GM18861 (cell line): ENCODE measurements around the gene STARD5.

Experiments used
- ATAC-seq: cut with Tn5 transposase; IDR thresholded peaks from one replicate; pipeline ENCODE4 v1.9.1; 2021; ENCODE audit not compliant: unreplicated experiment

The STARD5 gene

DNA sequence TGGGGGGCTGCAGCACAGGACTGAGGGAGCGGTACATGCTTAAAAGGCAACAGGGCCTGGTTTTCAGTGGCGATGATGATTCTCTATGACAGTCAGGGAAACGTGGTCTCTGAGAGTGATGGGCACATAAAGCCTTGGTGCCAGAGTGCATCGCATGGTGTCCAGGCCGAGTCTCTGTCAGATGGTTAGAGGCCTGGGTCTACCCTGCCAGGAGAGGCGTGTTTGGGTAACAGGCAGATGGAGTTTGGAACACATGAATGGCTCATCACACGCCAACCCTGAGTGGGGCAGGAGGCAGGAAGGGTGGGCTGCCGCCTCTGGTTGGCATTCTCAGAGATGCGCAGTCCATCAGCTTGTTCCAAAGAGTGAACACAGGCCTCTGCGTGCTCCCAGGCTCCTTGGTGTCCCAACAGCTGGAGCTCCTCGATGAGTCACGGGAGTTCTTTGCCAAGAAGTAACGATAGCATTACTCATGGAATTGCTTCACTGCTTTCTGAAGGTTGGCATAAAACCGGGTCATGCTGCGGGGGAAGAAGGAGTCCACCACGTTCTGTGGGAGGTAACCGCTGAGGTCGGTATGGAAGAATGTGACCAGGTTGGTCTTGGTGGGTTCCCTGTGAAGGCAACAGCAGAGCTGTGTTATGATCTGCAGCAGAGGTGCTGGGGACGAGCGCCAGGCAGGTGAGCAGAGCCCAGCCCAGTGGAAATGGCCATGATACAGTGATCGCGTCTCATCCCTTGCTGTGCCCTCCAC lies 11.0 kb downstream of the STARD5 start:
- no peak for ATAC-seq

DNA sequence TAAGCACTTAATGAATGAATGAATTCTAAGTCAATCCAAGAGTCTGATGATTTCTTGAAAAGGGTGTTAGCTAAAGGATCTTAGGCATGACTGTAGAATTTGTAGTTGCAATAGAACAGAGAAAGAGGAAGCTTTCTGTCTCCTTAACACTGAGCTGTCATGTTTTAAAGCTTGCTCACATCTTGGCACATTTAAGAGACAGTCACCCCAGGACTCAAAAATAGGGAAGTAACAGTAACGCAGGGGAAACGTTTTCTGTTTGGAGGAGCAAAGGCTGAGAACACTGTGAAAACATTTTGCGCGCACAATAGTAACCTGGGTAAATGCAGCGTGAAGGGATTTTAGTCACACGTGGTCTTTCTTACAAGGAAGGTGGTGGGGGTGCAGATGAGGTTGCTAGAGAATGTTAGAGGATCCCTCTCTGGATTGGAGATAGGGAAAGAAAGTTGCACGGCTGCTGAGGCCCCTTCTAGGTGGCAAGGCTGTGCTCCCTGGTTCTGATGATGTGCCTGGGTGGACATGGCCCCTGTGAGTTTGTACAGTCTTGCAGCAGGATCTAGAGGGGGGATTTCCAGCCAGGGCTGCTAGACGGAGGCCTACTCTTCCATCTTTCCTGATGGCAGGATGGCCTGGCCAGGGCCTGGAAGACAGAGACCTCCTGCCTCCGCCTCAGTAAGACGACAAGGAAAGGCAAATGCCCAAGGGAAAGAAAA lies 12.0 kb downstream of the STARD5 start:
- ATAC-seq: no peak

DNA sequence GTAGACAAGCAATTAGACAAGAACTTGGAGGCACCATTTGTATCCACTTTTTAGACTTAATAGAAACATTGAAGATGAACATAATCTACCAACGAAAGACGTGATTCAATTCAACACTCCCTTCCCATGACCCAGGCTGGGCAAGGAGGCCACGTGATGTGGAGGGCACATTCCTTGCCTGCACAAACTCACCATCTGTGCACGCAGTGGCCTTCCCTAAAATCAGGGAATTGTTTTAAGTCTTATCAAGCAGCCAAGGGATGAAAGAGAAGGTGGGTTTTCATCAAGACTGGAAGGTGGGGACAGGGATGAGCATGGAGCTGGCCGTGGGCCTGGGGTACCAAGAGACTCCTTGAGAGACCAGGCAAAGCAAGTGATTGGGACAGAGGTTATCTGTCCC lies 13.5 kb downstream of the STARD5 start:
- no peak for ATAC-seq

DNA sequence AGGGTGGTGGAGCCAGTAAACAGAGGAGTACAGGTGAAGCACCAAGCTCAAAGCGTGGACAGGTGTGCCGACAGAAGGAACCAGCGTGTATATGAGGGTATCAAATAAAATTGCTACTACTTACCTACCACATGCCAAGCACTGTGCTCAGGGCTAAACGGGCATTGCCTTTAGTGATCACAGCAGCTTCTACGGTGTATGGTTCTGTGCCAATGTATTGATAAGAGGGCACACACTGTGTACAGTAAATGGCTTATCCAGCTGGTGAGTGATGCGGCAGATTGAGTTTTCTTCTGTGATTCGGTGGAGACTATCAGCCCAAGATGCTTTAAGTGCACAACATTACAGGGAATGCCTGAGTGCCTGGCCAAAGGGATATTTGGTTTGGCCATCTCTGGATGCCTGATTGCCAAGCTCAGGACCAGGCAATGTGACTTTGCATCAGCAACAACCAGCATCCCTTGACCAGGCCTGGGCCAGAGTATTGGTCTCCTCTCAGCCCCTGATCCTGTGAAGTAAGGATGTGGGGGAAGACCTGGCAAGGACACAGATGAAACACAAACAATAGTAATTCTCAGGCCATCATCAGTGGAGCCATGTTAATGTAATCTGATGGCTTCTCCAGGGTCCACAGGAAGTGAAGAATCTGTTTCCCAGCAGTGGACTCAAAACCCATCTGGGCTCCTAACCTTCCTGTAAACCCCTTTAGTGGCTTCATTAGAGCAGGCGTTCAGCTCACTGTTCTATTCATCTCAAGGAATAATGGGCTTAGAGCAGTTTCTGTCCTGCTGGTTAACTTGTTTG lies 14.1 kb downstream of the STARD5 start:
- no peak for ATAC-seq

DNA sequence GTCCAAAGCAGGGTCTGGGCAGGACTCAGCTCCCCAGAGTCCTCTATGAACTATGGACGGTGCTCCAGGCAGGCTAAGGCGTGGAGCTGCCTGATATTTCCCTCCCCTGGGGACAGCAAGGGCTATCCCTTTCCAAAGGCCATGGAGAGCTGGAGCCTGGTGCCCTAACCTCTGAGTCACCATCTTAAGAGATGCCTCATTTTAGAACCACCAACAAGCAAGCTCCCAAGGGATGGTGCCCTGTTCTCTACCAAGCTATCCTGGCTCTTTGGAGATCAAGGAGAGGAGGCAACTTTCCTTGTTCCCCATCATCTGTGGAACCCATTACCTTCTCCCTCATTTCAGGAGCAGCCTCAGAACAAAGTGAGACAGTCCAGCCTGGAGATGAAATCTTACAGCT lies 15.7 kb downstream of the STARD5 start:
- no peak for ATAC-seq

DNA sequence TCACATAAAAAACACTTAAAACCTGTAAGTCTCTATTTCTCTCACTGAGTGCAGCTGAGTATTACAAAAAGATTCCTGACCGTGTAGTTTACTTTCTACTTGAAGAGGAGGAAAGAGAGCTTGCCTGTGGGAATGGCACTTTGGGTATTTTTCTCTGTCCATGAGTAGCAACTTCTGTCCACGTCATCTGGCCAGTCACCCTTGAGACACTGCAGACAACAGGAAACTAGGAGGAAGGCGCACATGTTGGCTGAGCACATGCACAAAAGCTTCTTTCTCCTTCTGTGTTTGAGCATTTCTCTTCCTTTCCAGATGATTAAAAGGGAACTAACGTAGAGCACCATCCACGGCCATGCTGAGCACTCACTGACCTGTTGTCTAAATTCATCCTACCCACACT lies 19.7 kb downstream of the STARD5 start:
- no peak for ATAC-seq

DNA sequence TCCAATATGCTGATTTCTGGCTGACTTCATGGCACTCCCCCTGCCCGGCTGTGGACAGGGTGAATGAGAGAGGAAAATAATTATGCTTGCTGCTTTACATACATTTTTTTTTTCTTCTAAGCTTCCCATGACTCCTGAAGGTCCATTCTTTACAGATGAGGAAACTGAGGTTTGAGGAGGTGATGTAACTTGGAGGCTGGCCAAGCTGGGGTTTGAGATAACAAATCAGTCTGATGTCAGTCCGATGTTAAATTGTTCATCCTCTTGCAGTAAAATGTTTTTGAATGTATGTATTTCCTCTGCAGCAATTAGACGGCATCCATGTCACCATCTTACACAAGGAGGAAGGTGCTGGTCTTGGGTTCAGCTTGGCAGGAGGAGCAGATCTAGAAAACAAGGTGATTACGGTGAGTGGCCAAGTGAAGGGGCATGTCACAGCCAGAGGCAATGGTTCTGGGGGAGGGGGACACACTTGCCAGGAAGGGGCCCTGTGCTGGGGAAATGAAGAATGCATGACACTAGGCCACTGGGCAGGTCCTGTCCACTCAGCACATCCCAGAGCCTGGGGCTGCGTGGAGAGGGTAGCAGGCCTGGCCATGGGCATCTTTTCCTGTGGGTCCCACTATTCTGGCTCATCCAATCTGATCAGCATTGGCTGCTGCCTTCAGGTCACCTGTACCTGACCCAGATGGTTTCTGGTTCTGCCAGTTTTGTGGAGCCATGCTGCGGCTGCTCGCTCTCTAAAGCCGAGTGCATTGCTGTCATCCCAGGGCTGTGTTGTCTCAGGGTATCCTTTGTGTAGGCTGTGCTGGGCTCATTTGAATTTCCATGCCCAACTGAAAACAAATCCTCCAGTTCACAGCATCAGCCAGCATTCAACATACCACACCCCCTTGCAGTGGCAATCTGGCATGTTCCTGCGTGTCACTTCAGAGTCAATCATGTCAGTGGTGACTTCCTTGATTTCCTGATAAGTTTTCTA lies 20.4 kb downstream of the STARD5 start:
- no peak for ATAC-seq

DNA sequence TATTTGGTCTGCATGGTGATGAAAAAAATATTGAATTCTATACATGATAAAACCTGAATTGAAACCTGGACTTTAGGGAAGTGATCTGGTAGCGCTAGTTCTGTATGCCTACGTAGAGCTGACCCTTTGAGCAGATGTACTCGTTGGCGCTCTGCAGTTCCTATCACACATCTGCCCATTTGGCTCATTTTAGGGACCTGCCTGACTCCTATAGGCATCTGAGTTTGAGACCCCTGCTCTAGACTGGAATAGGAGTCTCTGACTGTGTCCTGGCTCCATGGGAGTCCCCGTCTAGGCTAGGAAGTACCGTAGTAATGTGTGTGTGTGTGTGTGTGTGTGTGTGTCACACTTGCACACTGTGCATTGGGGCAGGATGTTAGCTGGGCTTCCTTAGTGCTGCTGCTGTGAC lies 21.2 kb downstream of the STARD5 start:
- no peak for ATAC-seq

DNA sequence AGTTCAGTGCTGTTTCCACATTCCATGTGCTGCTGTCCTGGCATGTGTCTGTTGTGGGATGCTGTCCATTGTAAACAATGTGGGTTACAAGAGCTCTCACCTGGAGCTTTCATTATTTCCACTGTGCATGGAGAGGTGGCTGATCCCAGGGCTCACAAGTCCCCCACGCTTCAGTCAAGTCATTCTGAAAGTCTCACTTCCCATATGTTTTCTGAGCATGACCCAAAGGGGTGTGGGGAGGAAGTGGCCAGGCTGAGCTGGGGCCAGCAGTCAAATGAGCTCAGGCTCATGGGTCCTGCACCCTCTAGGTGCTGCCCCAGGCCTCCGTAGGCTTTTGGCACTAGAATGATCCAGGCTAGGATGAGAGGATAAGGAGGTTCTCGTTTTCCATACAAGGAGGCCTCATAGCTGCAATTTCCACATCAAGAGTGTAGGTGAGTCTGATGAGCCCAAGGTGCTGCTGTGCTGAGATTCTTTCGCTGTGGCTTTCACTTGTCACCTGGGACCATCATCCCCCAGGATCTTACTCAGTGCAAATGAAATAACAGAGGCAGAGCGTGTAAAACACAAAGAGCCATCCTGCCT lies 22.0 kb downstream of the STARD5 start:
- ATAC-seq: peak; percentile 73

DNA sequence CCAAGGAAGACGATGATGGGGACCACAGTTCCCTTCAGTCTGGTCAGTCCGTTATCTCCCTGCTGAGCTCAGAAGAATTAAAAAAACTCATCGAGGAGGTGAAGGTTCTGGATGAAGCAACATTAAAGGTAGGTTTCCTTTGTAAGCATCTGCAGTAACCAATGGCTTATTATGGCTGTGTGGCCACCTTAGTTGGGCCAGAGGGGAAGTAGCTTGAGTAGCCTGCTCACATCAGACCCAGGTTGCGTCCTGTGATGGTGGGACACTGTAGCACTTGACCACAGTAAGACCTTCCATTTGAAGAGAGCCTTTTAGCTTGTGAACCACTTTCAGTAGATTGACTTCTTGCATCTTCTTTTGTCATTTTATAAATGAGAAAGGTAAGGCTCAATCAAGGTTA lies 22.6 kb downstream of the STARD5 start:
- peak; percentile 10 for ATAC-seq

DNA sequence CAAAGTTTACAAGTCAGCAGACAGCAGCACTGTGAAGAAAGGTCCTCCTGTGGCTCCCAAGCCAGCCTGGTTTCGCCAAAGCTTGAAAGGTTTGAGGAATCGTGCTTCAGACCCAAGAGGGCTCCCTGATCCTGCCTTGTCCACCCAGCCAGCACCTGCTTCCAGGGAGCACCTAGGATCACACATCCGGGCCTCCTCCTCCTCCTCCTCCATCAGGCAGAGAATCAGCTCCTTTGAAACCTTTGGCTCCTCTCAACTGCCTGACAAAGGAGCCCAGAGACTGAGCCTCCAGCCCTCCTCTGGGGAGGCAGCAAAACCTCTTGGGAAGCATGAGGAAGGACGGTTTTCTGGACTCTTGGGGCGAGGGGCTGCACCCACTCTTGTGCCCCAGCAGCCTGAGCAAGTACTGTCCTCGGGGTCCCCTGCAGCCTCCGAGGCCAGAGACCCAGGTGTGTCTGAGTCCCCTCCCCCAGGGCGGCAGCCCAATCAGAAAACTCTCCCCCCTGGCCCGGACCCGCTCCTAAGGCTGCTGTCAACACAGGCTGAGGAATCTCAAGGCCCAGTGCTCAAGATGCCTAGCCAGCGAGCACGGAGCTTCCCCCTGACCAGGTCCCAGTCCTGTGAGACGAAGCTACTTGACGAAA lies 24.2 kb downstream of the STARD5 start:
- ATAC-seq: no peak

DNA sequence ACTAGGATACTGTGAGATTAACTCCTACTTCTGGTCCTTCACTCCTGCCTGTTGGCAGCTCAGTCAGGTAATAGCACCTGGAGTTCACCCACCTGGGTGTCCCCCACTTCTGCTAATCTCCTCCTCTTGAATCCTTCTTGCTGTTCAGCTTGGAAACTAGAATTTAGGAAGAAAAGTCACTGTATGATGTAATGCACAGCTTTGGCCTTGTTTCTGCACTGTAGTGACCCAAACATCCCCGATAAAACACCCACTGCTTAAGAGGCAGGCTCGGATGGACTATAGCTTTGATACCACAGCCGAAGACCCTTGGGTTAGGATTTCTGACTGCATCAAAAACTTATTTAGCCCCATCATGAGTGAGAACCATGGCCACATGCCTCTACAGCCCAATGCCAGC lies 24.8 kb downstream of the STARD5 start:
- ATAC-seq: no peak

DNA sequence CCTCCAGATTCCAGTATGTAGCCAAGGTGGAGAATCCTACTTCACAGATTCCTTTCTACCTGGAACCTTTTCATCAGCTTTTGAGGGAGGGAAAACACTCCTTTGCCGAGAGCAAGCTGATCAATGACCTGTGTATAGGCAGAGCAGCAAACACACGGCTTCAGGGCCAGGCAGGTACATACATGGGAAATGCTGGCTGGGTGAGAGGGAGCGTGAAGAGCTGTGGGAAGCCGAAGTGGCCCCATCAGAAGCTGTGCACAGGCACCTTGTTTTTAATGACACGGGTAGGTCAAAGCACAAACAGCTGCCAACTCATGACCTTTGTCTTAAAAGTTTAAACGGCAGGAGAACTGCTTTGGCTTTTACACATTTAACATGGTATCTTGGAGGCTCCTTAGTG lies 25.3 kb downstream of the STARD5 start:
- no peak for ATAC-seq

DNA sequence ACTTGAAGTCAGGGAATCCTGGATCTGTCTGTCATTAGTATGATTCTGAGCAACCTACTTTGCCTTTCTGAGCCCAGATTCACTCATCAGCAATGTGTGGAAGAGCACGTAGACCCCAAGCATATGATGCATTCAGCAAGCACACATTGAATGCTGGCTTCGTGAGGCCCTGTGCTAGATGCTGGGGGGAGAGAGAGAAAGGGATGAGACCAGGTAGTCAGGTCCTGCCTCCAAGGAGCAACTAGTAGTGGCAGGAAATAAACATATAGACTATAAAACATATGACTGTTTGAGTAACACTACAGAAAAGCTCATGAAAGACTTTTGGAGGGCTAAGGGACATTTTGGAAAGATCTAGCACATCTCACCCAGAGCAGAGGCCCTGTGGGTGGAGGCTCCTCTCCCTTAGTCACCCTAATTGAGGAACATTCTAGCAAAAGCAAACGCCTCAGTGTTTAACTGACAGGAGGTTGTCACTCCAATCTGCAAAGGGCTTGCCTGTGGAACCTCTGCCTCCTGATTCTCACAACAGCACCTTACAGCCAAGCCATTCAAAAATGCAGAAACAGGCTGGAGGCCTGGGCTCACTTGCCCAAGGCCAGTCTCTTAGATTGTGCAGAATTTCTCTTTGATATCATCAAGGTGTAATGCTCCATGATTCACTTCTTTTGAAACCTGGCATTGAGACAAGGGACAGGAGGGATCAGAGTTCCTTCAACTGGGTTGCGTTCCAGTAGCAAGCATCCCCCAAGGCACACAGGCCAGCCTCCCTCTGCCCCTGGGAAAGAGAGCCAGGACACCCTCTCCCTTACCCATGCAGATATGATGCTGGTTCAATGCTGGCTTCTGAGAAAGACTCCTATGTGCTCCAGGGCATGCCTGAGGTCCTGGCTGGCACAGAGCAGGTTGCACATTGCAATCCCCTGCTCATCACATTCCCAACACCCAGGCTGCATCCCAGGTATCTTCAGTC lies 26.1 kb downstream of the STARD5 start:
- no peak for ATAC-seq

DNA sequence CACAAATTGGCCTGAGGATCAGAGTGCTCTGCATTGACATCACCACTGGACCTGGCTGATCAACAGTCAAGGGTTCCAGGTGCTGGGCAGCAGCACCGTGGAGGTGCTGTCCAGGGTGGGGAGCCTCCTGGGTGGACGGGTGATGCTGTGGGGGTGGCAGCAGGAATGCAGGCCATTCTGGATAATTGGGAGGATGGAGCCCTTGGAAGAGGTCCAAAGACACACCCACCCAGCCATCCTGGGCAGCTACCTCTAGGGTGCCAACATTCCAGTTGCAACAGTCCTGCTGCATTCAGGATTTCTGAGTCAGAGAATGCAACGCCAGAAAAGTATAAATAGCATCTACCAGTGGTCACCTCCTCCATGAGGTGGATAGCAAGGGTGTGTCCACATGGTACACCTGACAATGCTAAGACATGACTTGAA lies 26.8 kb downstream of the STARD5 start:
- no peak for ATAC-seq

DNA sequence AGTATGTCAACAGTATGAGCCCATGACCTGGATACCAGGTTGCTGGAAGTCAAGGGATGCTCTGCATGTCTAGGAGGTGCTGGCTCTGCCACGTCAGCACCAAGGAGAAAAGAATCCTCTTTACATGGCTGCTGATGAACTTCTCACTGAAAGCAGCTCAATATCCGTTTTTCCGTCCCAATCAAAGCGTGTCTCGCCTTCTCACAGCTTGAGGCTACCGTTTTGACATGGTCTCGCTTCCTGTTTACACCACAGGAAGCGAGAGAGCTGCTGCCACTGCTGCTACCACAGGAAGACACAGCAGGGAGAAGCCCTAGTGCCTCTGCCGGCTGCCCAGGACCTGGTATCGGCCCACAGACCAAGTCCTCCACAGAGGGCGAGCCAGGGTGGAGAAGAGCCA lies 27.3 kb downstream of the STARD5 start:
- peak; percentile 36 for ATAC-seq

DNA sequence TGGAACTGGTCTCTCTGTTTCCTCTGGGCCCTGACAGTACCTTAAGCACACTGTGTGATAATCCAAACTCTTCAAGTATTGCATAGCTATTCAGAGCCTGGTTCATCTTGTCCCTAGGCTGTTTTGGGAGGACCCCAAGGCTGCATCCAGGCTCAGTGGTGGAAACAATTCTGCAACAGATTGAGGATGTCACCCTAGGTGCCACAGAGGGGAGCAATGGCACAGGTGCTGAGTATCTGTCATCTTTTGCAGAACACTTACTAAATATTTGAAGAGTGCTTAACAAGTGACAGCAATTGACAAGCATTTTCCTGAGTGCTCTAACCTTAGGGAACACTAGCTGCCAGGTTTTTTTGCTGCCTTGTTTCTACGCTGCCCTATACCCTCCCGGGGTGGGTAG lies 27.8 kb downstream of the STARD5 start:
- no peak for ATAC-seq

DNA sequence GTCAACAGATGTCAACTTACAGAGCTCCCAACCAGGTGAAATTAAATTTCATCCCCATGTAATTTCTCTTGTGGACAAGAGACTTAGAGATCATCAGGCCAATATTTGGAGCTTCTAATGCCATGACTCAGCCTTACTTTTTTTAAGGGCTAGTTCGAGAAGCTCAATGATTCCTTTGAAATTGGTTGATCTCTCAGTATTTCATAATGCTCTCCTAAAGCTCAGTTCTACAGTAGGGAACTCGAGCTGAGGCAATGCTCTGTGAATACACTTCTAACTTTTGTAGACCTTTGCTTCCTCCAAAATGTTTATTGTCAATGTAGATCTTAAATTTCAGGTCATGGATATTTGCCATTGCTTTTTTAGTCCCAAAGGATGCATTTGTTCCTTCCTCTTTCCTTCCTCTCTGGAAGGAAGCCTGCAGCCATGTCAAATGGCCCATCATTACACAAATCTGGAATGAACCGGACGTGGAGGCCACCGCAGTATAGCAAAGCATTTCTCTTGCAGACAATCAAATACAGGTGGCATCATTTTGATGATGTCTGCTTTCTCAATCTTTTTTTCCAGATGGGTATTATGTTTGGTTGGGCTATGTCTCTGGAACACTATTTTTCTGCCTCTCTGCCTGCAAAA lies 28.3 kb downstream of the STARD5 start:
- no peak for ATAC-seq
